HG02610 (cell line): Measurements from ENCODE around the gene CASD1.
A peak's percentile ranks its signal among the peaks of the same experiment; 100 is the strongest.

Experiments used
- ATAC-seq: cut with Tn5 transposase; IDR thresholded peaks from one replicate; pipeline ENCODE4 v1.9.1; 2021; ENCODE audit warnings: mild to moderate bottlenecking, moderate library complexity; ENCODE audit not compliant: unreplicated experiment

The CASD1 gene

DNA sequence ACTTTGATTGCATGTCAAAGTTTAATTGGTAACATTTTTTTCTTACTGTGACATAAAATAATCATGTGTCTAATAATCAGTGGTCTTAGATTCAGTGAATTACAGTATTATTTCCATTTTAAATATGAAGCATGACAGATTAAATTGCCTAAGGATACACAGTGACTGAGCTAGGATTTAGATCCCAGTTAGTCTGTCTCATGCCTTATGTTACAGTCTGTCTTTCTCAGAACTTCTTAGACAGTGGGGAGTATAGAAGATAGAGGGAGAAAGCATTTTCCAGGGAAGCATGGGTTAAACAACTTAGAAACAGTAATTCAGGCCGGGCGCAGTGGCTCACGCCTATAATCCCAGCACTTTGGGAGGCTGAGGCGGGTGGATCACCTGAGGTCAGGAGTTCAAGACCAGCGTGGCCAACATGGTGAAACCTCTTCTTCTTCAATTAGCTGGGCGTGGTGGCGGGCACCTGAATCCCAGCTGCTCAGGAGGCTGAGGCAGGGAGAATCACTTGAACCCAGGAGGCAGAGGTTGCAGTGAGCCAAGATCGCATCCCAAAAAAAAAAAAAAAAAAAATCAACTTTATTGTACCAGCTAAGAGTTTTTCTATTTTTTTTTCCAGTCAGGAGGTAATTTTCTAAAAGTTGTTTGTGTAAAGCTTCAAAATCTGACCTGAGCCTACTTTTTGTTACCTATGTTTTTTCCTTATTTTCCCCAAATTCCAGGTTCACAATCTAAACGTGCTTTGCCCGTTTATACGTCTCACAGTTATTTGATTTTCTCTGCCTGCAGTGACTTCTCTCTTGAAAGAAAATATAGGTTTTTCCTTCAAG, 3.3 kb downstream of the CASD1 start:
- no peak for ATAC-seq

DNA sequence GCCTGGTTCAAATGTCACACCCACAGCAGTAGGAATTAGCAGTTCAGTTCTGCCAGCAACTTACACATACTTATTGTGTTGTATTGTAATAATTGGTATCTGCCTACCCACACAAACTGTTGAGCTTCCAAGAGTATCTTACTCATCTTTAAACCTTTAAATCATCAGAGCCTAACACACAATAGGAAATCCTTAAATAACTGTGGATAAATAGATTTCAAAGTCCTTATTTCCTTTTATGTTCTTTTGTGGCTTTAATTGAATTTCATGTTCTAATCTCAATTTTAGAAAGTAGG, 3.9 kb downstream of the CASD1 start:
- no peak for ATAC-seq

DNA sequence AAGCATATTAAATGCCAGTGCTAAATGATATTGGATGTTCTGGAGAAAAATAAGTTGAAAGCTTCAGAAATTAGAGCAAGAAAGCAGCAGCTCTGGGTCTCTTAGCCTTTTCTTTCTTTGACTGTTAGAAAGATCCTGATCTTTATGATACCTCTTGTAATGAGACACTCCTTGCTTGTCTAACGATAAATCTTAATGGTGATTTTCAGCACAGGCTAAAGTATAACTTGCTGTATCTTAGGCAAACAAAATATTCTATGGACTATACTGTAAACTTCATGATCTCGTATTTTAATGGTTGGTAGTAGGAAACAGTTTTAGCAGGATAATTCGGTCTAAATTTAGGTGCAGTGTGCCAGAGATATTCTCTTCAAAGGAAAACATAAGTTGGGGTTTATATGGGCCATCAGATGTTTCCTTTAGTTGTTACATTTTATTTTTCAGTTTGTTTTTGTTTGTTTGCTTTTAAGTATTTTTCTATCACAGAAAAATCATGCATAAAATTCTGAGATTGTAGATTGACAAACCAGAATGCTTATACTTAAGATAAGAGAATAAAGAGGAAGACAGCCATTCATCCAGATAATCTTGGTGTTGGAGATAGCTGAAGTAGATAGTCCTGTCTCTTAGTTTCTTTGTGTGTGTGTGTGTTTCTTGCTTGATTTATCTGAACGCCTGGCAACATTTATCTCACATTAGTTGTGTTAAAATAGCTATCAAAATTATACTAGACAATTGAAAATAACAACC, 4.7 kb downstream of the CASD1 start:
- ATAC-seq, result no peak

DNA sequence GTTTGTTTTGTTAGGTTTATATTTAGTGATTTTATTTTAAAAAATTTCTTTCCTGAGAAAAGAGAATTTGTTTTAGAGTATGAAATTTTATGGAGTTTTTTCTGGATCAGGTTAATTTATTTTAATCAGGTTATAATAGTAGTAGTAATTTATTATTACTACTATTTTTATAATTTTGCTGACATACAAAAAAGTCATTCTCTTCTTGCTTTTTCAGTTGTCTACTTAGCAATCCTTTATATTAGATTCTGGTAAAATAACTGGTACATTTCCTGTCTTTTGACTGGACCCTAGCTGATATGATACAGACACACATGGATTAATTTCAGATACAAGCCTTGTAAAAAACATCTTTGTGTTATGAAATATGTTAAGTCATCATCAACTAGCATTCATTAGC, 5.3 kb downstream of the CASD1 start:
- no peak for ATAC-seq

DNA sequence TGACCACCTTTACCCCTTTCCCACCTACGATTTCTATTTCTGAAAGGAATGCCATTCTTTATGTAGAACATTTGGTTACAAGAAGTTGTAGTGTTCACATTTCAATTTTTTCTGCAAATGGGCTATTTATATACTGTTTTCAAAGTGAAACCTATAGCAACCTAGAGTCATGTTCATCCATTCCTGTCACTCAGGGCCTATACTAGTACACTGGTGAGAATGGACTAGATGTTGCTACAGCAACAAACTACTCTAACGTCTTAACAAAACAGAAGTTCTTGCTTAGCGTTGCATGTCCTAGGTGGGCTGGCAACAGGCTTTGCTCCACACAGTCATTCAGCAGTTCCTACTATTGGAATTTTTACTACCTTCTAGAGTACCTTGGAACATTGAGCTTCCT, 16.3 kb downstream of the CASD1 start:
- ATAC-seq, result no peak

DNA sequence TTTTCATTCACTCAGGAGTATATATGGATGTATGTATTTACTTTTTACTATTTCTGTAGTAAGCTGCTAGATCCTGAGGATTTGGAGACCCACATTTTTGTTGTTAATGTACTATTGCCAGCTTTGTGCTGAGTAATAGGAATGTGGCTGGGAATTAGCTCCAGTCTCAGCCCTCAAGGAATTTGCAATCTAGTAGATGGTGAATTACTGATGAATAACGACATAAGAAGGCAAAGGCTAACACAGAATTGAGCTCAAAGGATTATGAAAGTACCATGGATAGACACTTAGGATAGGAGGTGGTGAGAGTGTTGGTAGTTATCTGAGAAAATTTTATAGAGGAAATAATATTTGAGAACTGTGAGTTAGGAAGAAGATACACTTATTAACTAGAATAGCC, 19.9 kb downstream of the CASD1 start:
- ATAC-seq, result no peak

DNA sequence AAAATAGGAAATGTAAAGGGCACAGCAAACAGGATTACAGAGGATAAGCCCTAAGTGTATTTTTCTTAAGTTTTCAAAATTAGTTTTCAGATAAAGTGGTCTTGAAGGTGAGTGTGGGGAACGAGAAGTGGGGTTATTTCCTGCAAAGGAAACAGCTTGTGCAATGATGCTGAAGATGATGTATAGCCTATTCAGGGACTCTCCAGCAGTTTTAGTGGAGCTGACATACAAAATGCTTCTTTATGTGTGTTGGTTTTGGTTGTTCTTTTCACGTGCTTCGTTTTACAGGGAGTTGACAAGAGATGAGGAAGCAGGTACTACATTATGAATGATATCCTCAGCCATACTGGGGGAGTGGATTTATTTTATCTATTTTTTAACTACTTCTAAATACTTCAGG, 20.5 kb downstream of the CASD1 start:
- ATAC-seq, result no peak

DNA sequence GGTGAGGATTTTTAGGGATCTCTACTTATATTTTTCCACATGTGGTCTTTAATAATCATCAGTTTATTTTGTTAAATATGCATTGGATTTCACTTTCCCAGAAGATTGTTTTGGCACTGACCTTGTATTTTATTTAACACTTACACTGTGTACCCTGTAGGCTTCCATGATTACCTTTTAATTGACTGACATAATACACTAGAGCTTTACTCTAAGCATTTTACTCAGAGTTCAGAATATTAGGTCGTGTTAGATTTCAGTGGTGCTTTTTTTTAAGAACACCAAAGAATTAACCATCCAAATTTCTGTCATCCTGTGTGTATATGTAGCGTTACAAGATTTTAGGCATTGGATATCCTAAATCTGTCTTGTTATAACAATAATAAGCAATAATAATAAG, 23.1 kb downstream of the CASD1 start:
- no peak for ATAC-seq

DNA sequence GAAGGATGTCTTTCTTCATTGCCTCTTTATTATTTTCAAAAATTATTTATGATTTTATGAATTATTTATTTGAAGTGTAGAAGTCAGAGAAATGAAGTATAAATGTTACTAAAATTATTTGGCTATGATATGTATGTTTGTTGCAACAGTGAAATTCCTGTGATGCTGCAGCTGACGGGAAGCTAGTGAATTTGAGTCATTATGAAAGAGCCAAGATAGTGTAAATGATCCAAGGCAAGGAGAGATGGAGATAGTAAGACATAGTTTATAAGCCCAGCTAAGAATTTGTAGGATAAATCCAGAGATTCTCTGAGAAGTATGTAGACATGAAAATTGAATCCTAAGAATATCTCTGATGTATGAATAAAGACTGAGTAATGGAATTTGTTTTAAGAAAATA, 30.8 kb downstream of the CASD1 start:
- no peak for ATAC-seq

DNA sequence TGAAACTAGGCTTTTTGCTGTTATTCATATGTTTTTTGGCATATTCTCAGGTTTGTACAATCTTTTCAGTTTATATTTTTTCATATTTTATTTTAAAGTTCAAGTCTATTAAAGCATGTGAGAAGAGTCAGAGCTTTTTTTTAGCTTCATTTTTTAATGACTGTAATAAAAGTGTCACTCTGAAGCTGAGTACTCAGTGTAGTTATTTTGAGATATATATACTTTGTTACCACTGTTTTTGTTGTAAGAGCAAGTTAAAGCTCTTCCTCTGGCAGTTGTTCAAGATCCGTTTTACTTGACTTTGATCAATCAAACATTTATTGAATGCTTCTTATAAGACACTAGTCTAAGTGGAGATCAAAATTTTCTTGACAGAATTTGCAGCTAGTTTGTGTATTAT, 37.5 kb downstream of the CASD1 start:
- ATAC-seq, result no peak

DNA sequence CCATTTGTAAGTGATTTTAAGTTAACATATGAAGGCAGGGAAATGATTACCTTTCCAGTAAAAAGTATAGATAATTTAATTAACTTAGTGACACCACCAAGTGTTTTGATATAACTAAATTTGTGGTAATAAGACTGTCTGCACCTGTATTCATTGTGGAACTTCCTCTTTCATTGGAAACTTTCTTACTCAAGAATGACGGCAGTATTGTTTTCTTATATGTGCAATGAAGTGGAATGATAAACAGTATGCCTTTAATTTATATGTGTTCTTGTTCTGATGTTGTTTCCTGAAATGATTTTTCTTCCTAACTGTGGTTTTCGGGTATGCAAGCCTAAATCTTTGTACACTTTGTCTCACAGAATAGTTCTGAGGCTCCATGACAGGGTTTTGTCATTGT, 46.4 kb downstream of the CASD1 start:
- ATAC-seq, result peak; percentile 57

DNA sequence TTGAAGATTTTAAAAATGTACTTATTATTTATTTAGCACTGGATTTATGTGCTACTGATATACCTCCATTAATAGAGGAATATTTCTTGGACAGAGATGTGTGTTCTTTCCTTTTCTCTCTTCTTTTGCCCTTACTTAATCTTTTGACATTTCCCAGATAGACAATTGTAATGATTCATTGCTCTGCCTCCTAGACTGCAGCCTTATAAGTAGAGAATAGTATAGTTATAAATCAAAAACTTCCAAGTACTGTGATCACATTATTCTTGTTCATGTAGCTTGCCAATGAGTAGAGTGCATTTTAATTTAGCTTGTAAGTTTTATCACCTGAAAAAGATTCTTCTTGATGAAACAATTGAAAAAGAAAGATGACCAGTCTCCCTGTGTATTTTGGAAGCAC, 47.6 kb downstream of the CASD1 start:
- no peak for ATAC-seq

DNA sequence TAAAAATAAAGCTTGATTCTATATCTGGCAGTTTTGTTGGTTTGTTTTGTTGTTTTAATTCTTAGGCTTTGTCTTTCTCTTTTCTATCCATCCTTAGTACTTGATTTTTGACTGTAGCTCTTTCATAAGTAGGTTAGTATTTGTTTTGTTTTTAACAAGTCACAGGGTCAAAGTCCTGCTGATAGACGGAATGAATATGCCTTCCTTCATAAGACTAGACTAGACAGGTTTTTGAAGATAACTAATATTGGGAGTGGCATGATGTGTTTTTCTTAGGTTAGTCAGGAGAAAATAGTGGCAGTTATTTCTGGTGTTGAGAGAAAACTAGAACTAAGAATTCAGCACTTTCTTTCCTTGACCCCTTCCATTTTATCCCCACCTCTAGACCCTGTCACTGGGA, 50.4 kb downstream of the CASD1 start:
- ATAC-seq, result no peak

DNA sequence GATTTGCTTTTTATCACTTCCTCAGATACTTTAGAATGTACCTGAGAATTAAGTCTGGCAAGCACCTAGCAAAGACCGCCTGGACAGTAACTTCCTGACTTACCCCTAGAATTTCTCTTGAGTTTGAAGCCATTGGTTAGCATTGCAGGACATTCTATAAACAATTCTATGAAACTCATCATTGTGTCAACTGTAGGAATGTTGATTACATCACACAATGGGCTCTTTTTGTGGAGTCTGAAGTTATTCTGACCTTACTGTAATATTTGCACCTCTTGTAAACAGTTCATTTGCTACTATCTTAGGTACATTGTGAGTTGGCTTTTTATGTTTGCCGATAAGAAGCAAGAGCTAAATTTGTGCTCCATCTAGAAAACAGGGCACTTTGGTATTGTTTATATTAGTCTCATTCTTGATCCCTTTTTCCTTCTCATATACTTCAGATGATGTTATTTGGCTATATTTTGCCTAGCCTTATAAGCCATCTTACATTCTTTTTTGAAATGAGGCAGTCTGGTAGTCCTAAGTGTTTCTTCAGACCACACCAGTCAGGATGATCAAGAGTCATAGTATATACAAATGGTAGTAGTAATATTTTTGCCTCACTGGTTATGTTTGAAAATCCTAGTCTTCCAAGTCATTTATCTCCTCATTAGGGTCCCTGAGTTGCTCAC, 52.4 kb downstream of the CASD1 start:
- ATAC-seq, result no peak

DNA sequence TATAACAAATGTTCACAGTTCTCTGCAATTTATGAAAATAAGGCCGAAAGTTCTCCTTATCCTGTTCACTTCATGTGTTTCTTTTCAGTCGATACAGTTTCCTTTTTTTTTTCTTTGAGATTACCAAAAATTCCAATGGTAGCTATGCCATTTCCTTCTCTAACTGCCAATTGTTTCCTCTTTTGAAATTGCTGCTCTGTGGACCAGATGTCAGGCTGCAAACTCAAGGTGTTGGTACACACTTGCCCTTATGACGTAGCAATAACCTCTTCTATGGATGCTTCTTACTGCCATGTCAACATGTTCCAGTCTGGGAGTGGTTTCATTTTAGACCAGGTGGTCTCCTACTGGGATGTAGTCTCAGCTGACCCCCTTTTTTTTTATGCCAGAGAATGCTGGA, 52.9 kb downstream of the CASD1 start:
- ATAC-seq, result no peak

DNA sequence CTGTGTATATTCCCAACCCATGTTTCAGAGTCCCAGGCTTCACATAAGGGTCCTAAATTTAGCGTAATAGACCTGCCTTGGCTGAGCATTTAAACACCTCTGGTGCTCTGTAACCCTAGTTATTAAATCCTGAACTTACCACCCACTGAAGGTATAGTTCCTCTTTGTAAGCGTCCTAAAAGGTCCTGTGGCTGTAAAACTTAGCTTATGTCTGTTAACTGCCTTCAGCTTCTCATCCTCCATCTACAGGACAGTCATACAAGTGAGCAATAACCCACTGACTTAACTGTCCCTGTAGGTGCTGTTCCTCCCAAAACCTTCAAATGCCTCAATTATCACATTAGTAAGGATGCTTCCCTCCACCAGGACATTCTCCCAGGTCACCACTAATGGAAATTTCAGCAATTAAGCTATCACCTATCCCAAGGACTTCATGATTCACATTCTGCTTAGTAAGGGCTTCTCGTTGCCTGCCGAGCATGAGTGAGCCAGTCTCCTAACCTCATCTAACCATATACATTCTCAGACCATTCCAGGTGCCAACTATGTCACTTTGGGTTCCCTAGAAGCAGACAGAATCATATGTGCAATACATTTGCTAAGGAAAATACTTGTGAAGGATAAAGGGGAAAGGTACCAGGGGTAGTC, 55.8 kb downstream of the CASD1 start:
- no peak for ATAC-seq

DNA sequence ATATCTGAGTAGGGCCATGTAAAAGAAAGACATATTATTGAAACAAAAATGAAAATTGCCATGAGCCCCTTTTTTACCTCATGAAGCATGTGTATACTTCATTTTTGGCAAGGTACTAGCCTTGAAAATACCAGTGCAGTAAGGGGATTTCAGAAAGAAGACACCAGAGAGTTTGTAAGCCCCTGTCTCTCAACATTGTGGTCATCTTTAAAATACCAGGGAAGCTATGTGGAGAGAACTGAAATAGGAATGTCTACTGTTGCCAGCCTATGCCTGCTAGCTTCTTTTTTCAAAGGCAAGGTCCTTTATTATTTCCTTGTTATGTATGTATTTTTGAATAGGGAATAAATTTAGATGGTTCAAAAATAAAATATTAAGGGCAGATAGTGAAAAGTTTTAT, 57.8 kb downstream of the CASD1 start:
- ATAC-seq, result no peak

DNA sequence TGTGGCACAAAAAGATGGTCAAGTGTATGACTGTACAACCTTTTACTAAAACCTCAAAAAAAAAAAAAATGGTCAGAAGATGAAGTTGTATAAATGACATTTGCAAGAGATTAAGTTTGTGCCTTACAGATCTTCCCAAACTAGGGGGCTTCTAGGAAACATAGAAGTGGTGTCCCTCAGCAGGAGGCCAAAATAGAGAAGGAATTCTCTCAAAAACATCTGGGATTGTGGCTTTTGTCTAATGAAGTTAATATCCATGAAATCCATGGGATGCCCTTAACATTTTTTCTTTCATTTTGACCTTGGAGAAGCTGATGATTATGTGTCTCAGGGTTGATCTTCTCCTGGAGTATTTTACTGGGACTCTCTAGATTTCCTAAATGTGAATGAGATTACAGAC, 62.2 kb downstream of the CASD1 start:
- ATAC-seq, result no peak

DNA sequence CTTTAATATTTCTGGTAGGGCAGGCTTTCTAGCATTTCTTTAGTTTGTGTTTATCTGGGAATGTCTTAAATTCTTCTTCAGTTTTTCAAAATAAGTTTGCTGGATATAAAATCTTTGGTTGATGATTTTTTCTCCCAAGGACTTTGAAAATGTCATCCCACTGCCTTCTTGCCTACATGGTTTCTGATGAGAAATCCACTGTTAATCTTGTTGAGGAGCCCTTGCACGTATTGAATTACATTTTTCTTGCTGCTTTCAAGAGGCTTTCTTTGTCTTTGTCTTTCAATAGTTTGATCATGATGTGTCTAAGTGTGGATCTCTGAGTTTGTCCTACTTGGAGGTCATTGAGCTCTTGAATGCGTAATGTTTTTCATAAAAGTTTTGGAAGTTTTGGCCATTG, 66.0 kb downstream of the CASD1 start:
- no peak for ATAC-seq

DNA sequence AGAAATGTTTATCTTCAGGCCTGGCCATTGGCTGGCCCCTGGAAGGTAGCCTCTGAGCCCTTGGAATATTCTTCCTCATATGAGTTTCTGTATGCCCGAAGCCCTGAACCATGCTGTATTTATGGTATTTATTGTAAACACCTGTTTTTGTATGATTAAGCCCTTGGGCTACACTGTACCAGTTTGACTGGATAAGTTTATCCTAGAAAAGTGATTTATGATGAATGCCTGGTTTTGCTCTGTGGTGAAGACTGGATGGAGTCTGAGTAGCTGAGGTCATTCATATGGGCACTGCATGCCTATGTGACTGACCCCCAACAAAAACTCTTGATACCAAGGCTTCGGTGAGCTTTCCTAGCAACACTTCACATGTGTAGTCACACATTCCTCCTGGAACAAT, 66.7 kb downstream of the CASD1 start:
- no peak for ATAC-seq

DNA sequence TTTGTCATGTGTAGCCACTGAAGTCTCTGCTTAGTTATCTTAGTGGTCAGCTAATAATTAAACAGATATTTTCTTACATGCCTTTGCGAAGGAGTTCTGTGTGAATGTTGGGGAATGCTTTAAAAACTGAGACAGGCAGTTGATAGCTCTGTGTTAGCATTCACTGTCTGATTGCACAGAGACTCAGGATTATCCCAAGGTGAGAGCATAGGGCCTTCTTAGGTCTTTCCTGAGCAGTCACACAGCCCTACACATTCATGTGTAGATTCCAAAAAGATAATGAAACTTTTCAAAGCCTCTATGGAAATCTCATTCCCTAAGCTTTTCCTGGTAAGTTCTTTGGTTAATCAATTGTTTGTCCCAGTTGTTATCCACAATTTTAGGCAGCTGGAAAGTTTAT, 67.7 kb downstream of the CASD1 start:
- no peak for ATAC-seq

DNA sequence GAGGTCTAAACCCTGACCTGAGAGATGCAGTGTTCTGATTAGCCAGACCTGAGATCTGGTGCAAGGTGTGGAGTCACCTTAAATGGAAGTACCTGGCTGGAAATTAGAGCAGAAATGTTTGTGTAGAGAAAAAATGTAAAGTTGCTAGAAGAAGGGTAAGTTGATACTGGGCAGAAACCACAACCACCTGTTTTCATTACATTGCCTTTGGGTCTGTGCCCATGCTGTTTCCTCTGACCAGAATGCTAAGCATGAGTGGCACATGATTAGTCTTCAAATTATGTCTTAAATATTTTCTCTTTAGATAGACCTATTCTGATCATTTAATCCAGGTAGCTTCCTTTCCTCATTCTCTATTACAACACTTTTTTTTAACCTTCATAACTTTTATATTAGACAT, 69.0 kb downstream of the CASD1 start:
- no peak for ATAC-seq
